Measurements from ENCODE around the gene TST.
A peak's percentile ranks its signal among the peaks of the same experiment; 100 is the strongest.

The TST gene

DNA sequence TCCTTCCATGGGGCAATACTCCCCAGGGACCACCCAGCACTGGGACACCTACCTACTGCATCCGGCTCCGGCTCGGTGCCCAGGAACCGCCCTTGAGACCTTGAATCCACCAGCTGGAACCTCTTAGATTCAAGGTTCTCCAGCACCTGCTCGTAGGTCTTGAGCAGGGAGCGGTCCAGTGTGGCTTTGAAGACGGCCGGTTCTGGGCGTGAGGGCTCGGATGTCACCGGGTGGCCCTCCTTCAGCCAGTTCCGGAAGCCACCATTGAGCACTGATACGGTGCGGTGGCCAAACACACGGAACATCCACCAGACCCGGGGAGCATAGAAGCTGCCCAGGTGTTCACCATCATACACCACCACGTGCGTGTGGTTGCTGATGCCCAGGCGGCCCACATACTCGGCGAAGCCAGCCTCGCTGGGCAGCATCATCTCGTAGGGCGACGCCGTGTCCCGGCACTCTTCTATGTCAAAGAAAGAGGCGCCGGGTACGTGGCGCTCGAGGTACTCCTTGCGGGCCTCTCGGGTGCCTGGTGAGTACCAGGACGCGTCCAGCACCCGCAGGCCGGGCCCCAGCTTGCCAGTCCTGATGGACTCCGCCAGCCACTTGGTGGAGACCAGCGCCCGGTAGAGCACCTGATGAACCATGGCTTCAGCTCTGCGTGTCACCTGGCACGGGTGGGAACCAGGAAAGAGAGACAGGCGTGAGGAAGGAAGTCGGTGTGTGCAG, 997 bp downstream of the TST start:
- TF ChIP-seq, protein P1, sequence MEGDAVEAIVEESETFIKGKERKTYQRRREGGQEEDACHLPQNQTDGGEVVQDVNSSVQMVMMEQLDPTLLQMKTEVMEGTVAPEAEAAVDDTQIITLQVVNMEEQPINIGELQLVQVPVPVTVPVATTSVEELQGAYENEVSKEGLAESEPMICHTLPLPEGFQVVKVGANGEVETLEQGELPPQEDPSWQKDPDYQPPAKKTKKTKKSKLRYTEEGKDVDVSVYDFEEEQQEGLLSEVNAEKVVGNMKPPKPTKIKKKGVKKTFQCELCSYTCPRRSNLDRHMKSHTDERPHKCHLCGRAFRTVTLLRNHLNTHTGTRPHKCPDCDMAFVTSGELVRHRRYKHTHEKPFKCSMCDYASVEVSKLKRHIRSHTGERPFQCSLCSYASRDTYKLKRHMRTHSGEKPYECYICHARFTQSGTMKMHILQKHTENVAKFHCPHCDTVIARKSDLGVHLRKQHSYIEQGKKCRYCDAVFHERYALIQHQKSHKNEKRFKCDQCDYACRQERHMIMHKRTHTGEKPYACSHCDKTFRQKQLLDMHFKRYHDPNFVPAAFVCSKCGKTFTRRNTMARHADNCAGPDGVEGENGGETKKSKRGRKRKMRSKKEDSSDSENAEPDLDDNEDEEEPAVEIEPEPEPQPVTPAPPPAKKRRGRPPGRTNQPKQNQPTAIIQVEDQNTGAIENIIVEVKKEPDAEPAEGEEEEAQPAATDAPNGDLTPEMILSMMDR (IDR thresholded peaks at IDR 0.05; ENCODE audit: low read depth, low read length): no peak
- no peak for TF ChIP-seq EZH2phosphoT487 (IDR thresholded peaks at IDR 0.05; ENCODE audit: low read depth)
- Histone ChIP-seq H3K4me2 (ENCODE audit: low read length) (peak overlapping the region; percentile 83), H4K20me1 (ENCODE audit: insufficient read depth, low read length) (no peaks in the 10 kb centered on the region), H3K79me2 (ENCODE audit: low read length) (no peaks in the 10 kb centered on the region; the same call in 1 of the 2 replicates), H3K9me3 (ENCODE audit: insufficient read depth, low read length) (no peaks in the 10 kb centered on the region), H3K27me3 (ENCODE audit: low read depth, low read length) (no peaks in the 10 kb centered on the region), H2AFZ (ENCODE audit: low read depth, low read length) (no peak overlapping the region), H3K4me3 (ENCODE audit: low read length) (peak overlapping the region; percentile 78), H3K9ac (ENCODE audit: low read length) (no peak overlapping the region), H3K27ac (ENCODE audit: low read length) (no peak overlapping the region), H3K36me3 (replicated peaks; ENCODE audit: low read depth, low read length) (no peaks in the 10 kb centered on the region), H3K4me1 (ENCODE audit: low read length) (peaks cover 12% of the 10 kb centered on the region)

DNA sequence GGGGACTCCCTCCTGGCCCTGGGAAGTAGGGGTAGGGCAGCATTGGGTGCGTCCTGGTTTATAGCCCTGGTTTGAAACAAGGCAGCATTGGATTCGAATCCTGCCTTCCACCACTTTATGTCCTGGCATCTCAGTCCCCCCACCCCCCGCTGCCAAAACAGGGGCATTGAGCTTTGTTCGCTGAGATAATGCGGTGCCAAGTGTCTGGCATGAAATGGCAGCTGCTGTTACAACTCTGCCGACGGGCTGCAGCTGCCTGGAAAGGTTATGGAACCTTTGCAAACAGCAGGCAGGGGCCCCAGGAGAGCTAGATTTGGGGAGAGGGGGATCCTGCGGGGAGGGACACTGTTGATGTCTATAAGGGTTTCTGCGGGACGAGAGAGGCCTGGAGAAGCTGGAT, 1.9 kb downstream of the TST start:
- Histone ChIP-seq H3K9me3 (ENCODE audit: insufficient read depth, low read length) (no peaks in the 10 kb centered on the region), H3K4me1 (ENCODE audit: low read length) (peaks cover 12% of the 10 kb centered on the region), H3K9ac (ENCODE audit: low read length) (no peak overlapping the region), H2AFZ (ENCODE audit: low read depth, low read length) (no peak overlapping the region), H3K79me2 (ENCODE audit: low read length) (no peaks in the 10 kb centered on the region; the same call in 1 of the 2 replicates), H3K36me3 (replicated peaks; ENCODE audit: low read depth, low read length) (no peaks in the 10 kb centered on the region), H3K27ac (ENCODE audit: low read length) (no peak overlapping the region), H3K4me3 (ENCODE audit: low read length) (no peak overlapping the region), H3K4me2 (ENCODE audit: low read length) (no peak overlapping the region), H4K20me1 (ENCODE audit: insufficient read depth, low read length) (no peaks in the 10 kb centered on the region), H3K27me3 (ENCODE audit: low read depth, low read length) (no peaks in the 10 kb centered on the region)
- TF ChIP-seq, protein P1 (IDR thresholded peaks at IDR 0.05; ENCODE audit: low read depth, low read length): no peak
- no peak for TF ChIP-seq EZH2phosphoT487 (IDR thresholded peaks at IDR 0.05; ENCODE audit: low read depth)

DNA sequence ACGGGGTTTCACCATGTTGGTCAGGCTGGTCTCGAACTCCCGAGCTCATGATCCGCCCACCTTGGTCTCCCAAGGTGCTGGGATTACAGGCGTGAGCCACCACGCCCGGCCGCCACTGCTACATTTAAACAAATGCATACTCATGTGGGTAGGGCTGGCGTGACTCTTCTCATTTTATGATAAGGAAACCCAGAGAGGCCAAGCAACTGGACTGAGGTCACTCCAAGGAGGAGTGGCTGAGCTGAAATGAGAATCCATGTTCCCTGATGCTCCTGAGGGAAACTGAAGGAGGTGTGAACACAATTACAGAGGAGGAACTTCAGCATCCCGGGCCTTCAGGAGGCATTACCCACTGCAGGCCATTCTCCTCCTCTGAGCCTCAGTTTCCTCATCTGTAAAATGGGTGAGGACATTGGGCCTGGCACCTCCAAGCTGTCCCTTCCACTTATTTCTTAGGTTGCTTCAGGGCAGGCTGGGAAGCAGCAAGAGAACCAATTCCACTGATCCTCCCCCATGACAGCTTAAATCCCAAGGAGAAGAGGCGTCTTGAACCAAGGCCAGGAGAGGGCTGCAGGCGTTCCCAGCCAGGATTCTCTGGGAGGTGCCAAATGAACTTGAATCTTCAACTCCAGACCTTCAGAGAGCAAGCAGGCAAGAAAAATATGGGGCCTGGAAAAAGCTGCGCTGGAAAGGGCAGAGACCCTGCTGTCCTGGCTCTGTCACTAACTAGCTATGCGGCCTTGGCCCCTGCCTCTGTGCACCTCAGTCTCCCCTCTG, 2.9 kb downstream of the TST start:
- H3K4me1 ChIP-seq (ENCODE audit: low read length): peaks cover 8% of the 10 kb centered on the region
- H3K36me3 ChIP-seq (replicated peaks; ENCODE audit: low read depth, low read length): no peaks in the 10 kb centered on the region
- no peak overlapping the region for H3K27ac ChIP-seq (ENCODE audit: low read length)
- no peak overlapping the region for H2AFZ ChIP-seq (ENCODE audit: low read depth, low read length)
- no peak overlapping the region for H3K9ac ChIP-seq (ENCODE audit: low read length)
- no peaks in the 10 kb centered on the region for H4K20me1 ChIP-seq (ENCODE audit: insufficient read depth, low read length)
- H3K4me2 ChIP-seq (ENCODE audit: low read length): no peak overlapping the region
- no peak overlapping the region for H3K4me3 ChIP-seq (ENCODE audit: low read length)
- H3K27me3 ChIP-seq (ENCODE audit: low read depth, low read length): no peaks in the 10 kb centered on the region
- TF ChIP-seq, protein P1 (IDR thresholded peaks at IDR 0.05; ENCODE audit: low read depth, low read length): no peak
- no peak for TF ChIP-seq EZH2phosphoT487 (IDR thresholded peaks at IDR 0.05; ENCODE audit: low read depth)
- H3K9me3 ChIP-seq (ENCODE audit: insufficient read depth, low read length): no peaks in the 10 kb centered on the region
- no peaks in the 10 kb centered on the region; the same call in 1 of the 2 replicates for H3K79me2 ChIP-seq (ENCODE audit: low read length)

DNA sequence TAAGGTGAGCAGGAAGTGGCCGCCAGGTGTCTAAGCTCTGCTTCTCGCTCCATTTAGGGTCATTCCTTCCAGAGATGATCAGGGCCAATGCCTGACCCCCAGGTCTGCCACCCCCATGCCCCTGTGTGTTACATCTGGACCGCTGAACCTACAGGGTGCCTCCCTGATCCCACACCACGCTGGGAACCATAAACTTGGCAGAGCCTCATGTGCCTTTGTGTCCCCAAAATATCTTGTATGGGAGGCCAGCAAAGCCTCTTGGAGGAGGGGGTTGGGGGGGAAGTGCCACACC, 3.7 kb downstream of the TST start:
- no peaks in the 10 kb centered on the region for H4K20me1 ChIP-seq (ENCODE audit: insufficient read depth, low read length)
- no peaks in the 10 kb centered on the region for H3K79me2 ChIP-seq (ENCODE audit: low read length)
- no peak overlapping the region for H3K27ac ChIP-seq (ENCODE audit: low read length)
- no peak overlapping the region for H2AFZ ChIP-seq (ENCODE audit: low read depth, low read length)
- H3K36me3 ChIP-seq (replicated peaks; ENCODE audit: low read depth, low read length): no peaks in the 10 kb centered on the region
- H3K9me3 ChIP-seq (ENCODE audit: insufficient read depth, low read length): no peaks in the 10 kb centered on the region
- H3K9ac ChIP-seq (ENCODE audit: low read length): no peak overlapping the region
- no peaks in the 10 kb centered on the region for H3K27me3 ChIP-seq (ENCODE audit: low read depth, low read length)
- H3K4me3 ChIP-seq (ENCODE audit: low read length): no peak overlapping the region
- peaks cover 5% of the 10 kb centered on the region for H3K4me1 ChIP-seq (ENCODE audit: low read length)
- no peak for TF ChIP-seq EZH2phosphoT487 (IDR thresholded peaks at IDR 0.05; ENCODE audit: low read depth)
- TF ChIP-seq, protein P1 (IDR thresholded peaks at IDR 0.05; ENCODE audit: low read depth, low read length): no peak
- no peak overlapping the region for H3K4me2 ChIP-seq (ENCODE audit: low read length)

Data from OCI-LY3 (cell line).